HG03378 (cell line): ENCODE data around the gene PANX3.
A peak's percentile ranks its signal among the peaks of the same experiment; 100 is the strongest.

Experiments used
- ATAC-seq: cut with Tn5 transposase; IDR thresholded peaks from one replicate; pipeline ENCODE4 v1.9.1; 2021; ENCODE audit warnings: mild to moderate bottlenecking, moderate library complexity; ENCODE audit not compliant: unreplicated experiment

The PANX3 gene

GRCh38 chr11:124612567-124613246, 1.5 kb downstream of the PANX3 start:
- ATAC-seq: no peak

GRCh38 chr11:124618863-124619262, 7.6 kb downstream of the PANX3 start:
- no peak for ATAC-seq

- peak; percentile 94 for ATAC-seq
Measured at GRCh38 chr11:124622531-124623451, 11.6 kb downstream of the PANX3 start, which contains the start of gene TBRG1. TSS of gene TBRG1 (plus strand) at chr11:124622864. CDS start at chr11:124623084, 220 bp downstream.

GRCh38 chr11:124623861-124624525, 12.8 kb downstream of the PANX3 start:
- no peak for ATAC-seq

GRCh38 chr11:124625504-124626168, 14.4 kb downstream of the PANX3 start:
- ATAC-seq: no peak

- ATAC-seq: no peak
Measured at GRCh38 chr11:124627546-124627945, 16.3 kb downstream of the PANX3 start.

- no peak for ATAC-seq
Measured at GRCh38 chr11:124629961-124630360, 18.7 kb downstream of the PANX3 start.

- ATAC-seq: no peak
Measured at GRCh38 chr11:124633355-124633754, 22.1 kb downstream of the PANX3 start.

- no peak for ATAC-seq
Measured at GRCh38 chr11:124635932-124636331, 24.7 kb downstream of the PANX3 start.

- ATAC-seq: no peak
Measured at GRCh38 chr11:124638500-124638899, 27.3 kb downstream of the PANX3 start.

GRCh38 chr11:124639186-124639585, 28.0 kb downstream of the PANX3 start:
- ATAC-seq: no peak

- no peak for ATAC-seq
Measured at GRCh38 chr11:124640666-124641065, 29.4 kb downstream of the PANX3 start.

- no peak for ATAC-seq
Measured at GRCh38 chr11:124642628-124643027, 31.4 kb downstream of the PANX3 start.

- ATAC-seq: no peak
Measured at GRCh38 chr11:124643042-124643604, 31.9 kb downstream of the PANX3 start.

- ATAC-seq: no peak
Measured at GRCh38 chr11:124643605-124644425, 32.6 kb downstream of the PANX3 start.

- peak; percentile 46 for ATAC-seq
Measured at GRCh38 chr11:124644426-124645280, 33.4 kb downstream of the PANX3 start.

GRCh38 chr11:124646148-124646547, 34.9 kb downstream of the PANX3 start:
- peak; percentile 45 for ATAC-seq

- ATAC-seq: no peak
Measured at GRCh38 chr11:124648610-124649009, 37.4 kb downstream of the PANX3 start.
